SH-SY5Y (cell line): Measurements from ENCODE around the gene HIP1R.

Experiments
- GATA2 ChIP-seq: IDR thresholded peaks from 2 replicates; pipeline ENCODE4 v1.6.1; 2011; ENCODE audit warnings: mild to moderate bottlenecking, low read depth, low read length
- GATA3 ChIP-seq: IDR thresholded peaks from 2 replicates; pipeline ENCODE4 v1.6.1; 2011; ENCODE audit warnings: low read depth, mild to moderate bottlenecking, low read length, moderate library complexity

- no peak for TF ChIP-seq GATA3
- no peak for TF ChIP-seq GATA2
Measured at GRCh38 chr12:122867691-122868461, 32.6 kb downstream of the HIP1R start.
